RWPE1 (cell line): Measurements from ENCODE around the gene ARFIP1.

Experiments used
- CTCF ChIA-PET: fragments of 350-600 bp; sonication (Branson Sonifier 250); formaldehyde crosslinking; extraction: SDS; loops from one replicate; lab custom pipeline; 2021; lab: Yijun Ruan, JAX
- POLR2A ChIA-PET: fragments of 400-600 bp; formaldehyde crosslinking; extraction: SDS; loops from one replicate; lab custom pipeline; 2020; ENCODE audit warnings: antibody characterized with exemption; ENCODE audit not compliant: low non-redundant PET; lab: Yijun Ruan, JAX
- DNase-seq: peaks from one replicate; pipeline ENCODE4 v3.0.0; 2012; ENCODE audit warnings: low spot score
- H3K27ac ChIP-seq: fragments of 450-650 bp; 2 replicates; pipeline ENCODE4 v1.5.1; 2017
- TF ChIP-seq, protein P1 (sequence below): fragments of 450-650 bp; conservative IDR thresholded peaks from 2 replicates; pipeline ENCODE4 v1.5.1; 2017; ENCODE audit warnings: low read depth, mild to moderate bottlenecking

Gene ARFIP1

DNA sequence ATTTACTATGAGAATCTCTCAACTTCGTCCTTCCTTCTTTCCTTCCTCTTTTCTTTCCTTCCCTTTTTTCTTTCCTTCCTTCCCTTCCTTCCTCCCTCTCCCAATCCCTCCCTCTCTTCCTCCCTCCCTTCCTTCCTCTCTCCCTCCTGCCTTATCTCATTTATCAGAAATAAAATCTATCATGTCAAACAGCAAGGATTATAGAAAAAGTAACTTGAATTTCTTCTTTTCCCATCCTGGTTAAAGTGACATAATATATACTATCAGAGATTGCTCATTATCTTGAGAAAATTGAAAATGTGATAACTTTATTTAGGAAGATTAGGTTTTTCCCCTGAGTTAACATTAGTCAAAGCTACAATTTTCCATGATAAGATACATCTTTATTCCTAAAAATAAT lies 5.8 kb upstream of the ARFIP1 start:
- ChIA-PET CTCF (interaction anchor here (0.6 kb wide), 2 partner anchors 275 to 1572 kb away, joined by 3 read pairs; no protein-coding TSS in a partner anchor), POLR2A (no interaction called here)
- DNase-seq, result no peak
- TF ChIP-seq, protein P1, sequence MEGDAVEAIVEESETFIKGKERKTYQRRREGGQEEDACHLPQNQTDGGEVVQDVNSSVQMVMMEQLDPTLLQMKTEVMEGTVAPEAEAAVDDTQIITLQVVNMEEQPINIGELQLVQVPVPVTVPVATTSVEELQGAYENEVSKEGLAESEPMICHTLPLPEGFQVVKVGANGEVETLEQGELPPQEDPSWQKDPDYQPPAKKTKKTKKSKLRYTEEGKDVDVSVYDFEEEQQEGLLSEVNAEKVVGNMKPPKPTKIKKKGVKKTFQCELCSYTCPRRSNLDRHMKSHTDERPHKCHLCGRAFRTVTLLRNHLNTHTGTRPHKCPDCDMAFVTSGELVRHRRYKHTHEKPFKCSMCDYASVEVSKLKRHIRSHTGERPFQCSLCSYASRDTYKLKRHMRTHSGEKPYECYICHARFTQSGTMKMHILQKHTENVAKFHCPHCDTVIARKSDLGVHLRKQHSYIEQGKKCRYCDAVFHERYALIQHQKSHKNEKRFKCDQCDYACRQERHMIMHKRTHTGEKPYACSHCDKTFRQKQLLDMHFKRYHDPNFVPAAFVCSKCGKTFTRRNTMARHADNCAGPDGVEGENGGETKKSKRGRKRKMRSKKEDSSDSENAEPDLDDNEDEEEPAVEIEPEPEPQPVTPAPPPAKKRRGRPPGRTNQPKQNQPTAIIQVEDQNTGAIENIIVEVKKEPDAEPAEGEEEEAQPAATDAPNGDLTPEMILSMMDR, result no peak
- no peak overlapping the region for H3K27ac ChIP-seq

DNA sequence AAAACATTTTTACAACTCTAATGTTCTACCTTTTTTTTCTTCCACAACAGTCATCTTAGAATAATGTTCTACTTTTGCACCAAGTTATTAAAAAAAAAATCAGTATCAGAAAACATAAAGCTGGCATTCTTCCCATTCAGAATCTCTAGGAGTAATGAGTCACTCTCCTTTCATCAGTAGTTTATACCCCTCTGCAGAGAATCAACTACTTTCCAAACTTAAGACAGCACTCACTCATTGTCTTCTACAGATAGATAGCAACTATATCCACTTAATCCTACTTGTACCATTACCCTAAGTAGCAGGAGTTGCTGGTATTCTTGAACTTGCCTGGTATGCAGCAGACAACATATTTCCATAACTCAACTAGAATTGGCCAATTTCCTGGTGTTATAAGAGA lies 3.4 kb upstream of the ARFIP1 start:
- ChIA-PET POLR2A (no interaction called here), CTCF (interaction anchor here (0.6 kb wide), 1 partner anchor 1414 kb away, joined by 3 read pairs; no protein-coding TSS in a partner anchor)
- H3K27ac ChIP-seq, result no peak overlapping the region
- TF ChIP-seq, protein P1, result no peak
- peak; percentile 30 for DNase-seq

DNA sequence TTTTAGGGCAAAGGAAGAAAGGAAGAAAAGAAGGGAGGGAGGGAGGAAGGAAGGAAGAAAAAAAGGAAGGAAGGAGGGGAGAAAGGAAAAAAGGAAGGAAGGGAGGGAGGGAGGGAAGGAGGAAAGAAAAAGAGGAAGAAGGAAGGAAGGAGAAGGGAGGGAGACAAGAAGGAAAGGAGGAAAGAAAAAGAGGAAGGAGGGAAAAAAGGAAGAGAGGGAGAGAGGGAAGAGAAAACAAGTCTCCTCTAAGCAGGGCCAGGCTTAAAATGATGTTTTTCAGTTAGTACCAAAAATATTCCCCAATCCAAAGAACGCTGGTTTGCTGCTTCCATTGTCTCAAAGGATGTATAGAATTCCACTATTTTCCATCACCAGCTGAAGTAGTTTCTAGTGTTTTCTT lies 2.3 kb upstream of the ARFIP1 start:
- TF ChIP-seq, protein P1, result no peak
- DNase-seq, result no peak
- no peak overlapping the region for H3K27ac ChIP-seq
- ChIA-PET CTCF (interaction anchor here (0.6 kb wide), 1 partner anchor 323 kb away, joined by 3 read pairs; no protein-coding TSS in a partner anchor), POLR2A (no interaction called here)

DNA sequence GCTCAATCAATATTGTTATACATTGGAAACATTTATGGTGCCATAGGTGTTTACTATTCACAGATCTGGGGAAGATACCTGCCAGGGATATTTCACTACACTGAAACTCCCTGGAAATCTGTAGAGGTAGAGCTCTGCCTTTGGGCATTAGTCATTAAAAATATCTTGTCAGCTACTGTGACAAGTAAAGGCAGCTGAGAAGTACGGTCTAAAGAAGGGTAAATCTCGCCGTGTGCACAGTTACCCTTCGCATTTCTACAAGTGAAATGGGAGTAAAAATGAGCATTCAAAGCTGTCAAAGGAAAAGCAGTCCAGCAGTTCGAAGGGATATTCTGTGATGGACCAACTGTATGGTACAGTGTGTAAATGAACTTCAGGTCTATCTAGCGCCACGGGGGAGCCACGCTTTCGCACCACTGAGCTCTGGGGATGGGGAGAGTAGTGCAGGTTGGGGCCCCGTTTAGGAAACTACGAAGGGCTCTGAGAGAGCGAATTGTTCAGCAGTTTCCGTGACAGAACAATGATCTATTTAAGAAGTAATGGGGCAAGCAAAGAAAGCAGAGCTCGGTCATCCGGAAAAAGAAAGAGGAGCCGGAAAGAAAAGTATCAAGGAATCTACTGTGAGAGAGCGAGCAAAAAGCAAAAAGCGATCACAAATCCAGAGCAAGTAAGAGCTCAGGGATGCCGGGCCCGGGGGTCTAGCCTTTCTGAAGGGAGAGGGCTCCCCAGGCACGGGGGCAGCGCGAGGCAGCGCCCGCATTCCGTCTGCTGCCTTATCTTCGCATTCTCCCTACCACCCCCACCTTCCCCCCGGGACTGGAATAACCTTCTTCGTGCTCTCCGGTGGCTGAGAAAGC lies 870 bp upstream of the ARFIP1 start:
- peak; percentile 3 for DNase-seq
- ChIA-PET POLR2A (interaction anchor here (0.6 kb wide), 1 partner anchor 1965 kb away, joined by 3 read pairs; the partner anchor contains the start of gene LRAT), CTCF (interaction anchor here (0.6 to 0.9 kb wide), 5 partner anchors 9 to 401 kb away, joined by 3 to 6 read pairs (median 3); no protein-coding TSS in a partner anchor)
- TF ChIP-seq, protein P1, result no peak
- H3K27ac ChIP-seq, result peak overlapping the region; percentile 94

DNA sequence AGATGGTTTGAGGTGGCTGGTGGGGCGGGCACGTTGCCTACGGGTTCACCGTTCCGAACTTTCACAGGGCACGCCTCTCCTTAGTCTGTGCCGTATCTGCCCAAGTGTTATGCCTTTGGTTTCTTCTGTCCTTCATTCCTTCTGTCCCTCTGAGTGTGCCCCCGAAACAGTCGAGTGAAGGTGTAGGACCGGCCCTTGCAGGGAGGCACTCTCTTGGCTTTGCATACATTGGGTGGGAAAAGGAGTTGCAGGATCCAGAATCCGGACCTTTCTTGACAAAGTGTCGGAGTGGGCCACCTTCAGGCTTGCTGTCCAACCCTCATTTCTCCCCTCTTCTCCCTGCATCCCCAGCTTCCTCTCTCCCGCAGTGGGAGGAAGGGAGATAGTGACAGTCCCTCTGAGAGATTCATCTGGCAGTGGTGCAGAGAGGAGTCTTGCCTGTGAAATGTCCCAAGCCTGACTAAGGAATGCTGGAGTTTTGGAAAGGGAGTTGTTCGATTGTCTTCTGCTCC lies 569 bp downstream of the ARFIP1 start:
- H3K27ac ChIP-seq, result peak overlapping the region; percentile 94
- CTCF ChIA-PET, result no interaction called here
- TF ChIP-seq, protein P1, result no peak
- DNase-seq, result peak; percentile 28
- POLR2A ChIA-PET, result interaction anchor here (0.9 kb wide), 1 partner anchor 101 kb away, joined by 3 read pairs; the partner anchor contains the start of gene TMEM154
